HepG2 (cell line): ENCODE results near the gene PXK. TPM values are rescaled to one million over a fixed set of nuclear protein-coding genes. Genes with fewer than 3 reads are reported as not detected.

Experiments used
- ATAC-seq: fragments of 200-7000 bp; cut with Tn5 transposase; 3 replicates; pipeline ENCODE4 v1.9.1; 2020; ENCODE audit warnings: mild to moderate bottlenecking, moderate library complexity
- BruUV-seq: library from RNA; stranded (reverse); fragments of 400-500 nt; replicated peaks from 2 replicates; lab custom pipeline; 2021; lab: Mats Ljungman, UMichigan
- CTCF ChIA-PET: fragments of 300-600 bp; formaldehyde crosslinking; extraction: SDS; loops from one replicate; lab custom pipeline; 2021; ENCODE audit warnings: low total read pairs, inconsistent platforms, low intra/inter-chr PET ratio; lab: Yijun Ruan, JAX
- POLR2A ChIA-PET: fragments of 350-600 bp; sonication (Branson Sonifier 250); formaldehyde crosslinking; loops from one replicate; lab custom pipeline; 2020; ENCODE audit warnings: antibody characterized with exemption, inconsistent platforms; lab: Yijun Ruan, JAX
- DNase-seq: peaks from one replicate; pipeline ENCODE4 v3.0.0-alpha.2; 2015; ENCODE audit warnings: low spot score
- FAIRE-seq: peaks from 3 replicates; lab custom pipeline; 2011; peaks lifted over from hg19 to GRCh38; lab: Jason Lieb, UNC
- H2AFZ ChIP-seq: one replicate; pipeline ENCODE4 v1.6.1; 2011; ENCODE audit warnings: low read length, inconsistent platforms
- H3K27ac ChIP-seq: fragments of 300-600 bp; 3 replicates; pipeline ENCODE4 v1.8.0; 2011; ENCODE audit warnings: mixed run types, mild to moderate bottlenecking, mixed read lengths, low read length, inconsistent platforms; ENCODE audit not compliant: insufficient read depth; ENCODE audit errors: extremely low read length
- H3K27me3 ChIP-seq, 2 experiments: fragments of 200-600 bp in 1 of 2; 2 replicates in 1 of 2; 3 replicates in 1 of 2; pipeline versions ENCODE4 v1.6.0 to v1.8.0; 2011; ENCODE audit warnings: low read length in 2 of 2, mild to moderate bottlenecking in 2 of 2, moderate library complexity in 2 of 2, inconsistent platforms in 1 of 2; ENCODE audit not compliant: insufficient read depth in 2 of 2, control insufficient read depth in 1 of 2
- H3K36me3 ChIP-seq, 2 experiments: fragments of 200-600 bp in 1 of 2; replicated peaks in 1 of 2; 2 replicates in 1 of 2; 3 replicates in 1 of 2; pipeline versions ENCODE4 v1.5.1 to v1.8.0; 2011; ENCODE audit warnings: low read length in 2 of 2, inconsistent platforms in 1 of 2; ENCODE audit not compliant: insufficient read depth in 2 of 2, control insufficient read depth in 1 of 2
- H3K4me1 ChIP-seq: 2 replicates; pipeline ENCODE4 v1.5.1; 2012; ENCODE audit warnings: low read length, inconsistent platforms; ENCODE audit not compliant: insufficient read depth
- H3K4me2 ChIP-seq: 2 replicates; pipeline ENCODE4 v1.6.0; 2011; ENCODE audit warnings: low read depth, low read length, inconsistent platforms
- H3K4me3 ChIP-seq, 3 experiments: fragments of 200-600 bp in 1 of 3; sonication (generic), shearing (Covaris generic) in 1 of 3; replicated peaks in 1 of 3; 2 replicates each; pipeline ENCODE4 v1.5.1; 2011 to 2016; ENCODE audit warnings: low read length in 3 of 3, inconsistent platforms in 2 of 3, low read depth in 2 of 3, mild to moderate bottlenecking in 2 of 3, control low read depth in 1 of 3, mixed read lengths in 1 of 3; ENCODE audit not compliant: insufficient read depth in 1 of 3
- H3K79me2 ChIP-seq: one replicate; pipeline ENCODE4 v1.6.1; 2011; ENCODE audit warnings: low read length, inconsistent platforms; ENCODE audit not compliant: insufficient read depth
- H3K9ac ChIP-seq: 2 replicates; pipeline ENCODE4 v1.6.0; 2011; ENCODE audit warnings: mild to moderate bottlenecking, low read depth, low read length, inconsistent platforms; ENCODE audit not compliant: insufficient read depth
- H3K9me3 ChIP-seq: 2 replicates; pipeline ENCODE4 v1.5.1; 2012; ENCODE audit warnings: mild to moderate bottlenecking, low read length
- H4K20me1 ChIP-seq: 2 replicates; pipeline ENCODE4 v1.6.0; 2011; ENCODE audit warnings: inconsistent platforms, mild to moderate bottlenecking, low read length, moderate library complexity; ENCODE audit not compliant: insufficient read depth
- AFF4 ChIP-seq: sonication (generic); formaldehyde crosslinking; IDR thresholded peaks from 2 replicates; pipeline ENCODE4 v1.4.0; 2020; ENCODE audit warnings: missing genetic modification reagents
- CERS6 ChIP-seq: sonication (generic); formaldehyde crosslinking; IDR thresholded peaks from 2 replicates; pipeline ENCODE4 v1.5.0; 2020; ENCODE audit warnings: missing genetic modification reagents
- POLR2A ChIP-seq, 2 experiments: IDR thresholded peaks; 2 replicates each; pipeline ENCODE4 v1.6.1; 2011; ENCODE audit warnings: low read depth in 2 of 2, low read length in 2 of 2, mild to moderate bottlenecking in 1 of 2, moderate library complexity in 1 of 2; ENCODE audit not compliant: insufficient read depth in 1 of 2
- POLR2G ChIP-seq: fragments of 200-400 bp; formaldehyde crosslinking; IDR thresholded peaks from 2 replicates; pipeline ENCODE4 v1.6.1; 2018; ENCODE audit warnings: mild to moderate bottlenecking, low read depth, low read length, moderate library complexity
- RBM22 ChIP-seq: fragments of 200-400 bp; formaldehyde crosslinking; optimal IDR thresholded peaks from 2 replicates; pipeline ENCODE3; 2017; ENCODE audit warnings: mild to moderate bottlenecking, low read length, moderate library complexity
- RNF219 ChIP-seq: sonication (generic); formaldehyde crosslinking; IDR thresholded peaks from 2 replicates; pipeline ENCODE4 v1.5.0; 2020; ENCODE audit warnings: mild to moderate bottlenecking, missing genetic modification reagents
- SPEN ChIP-seq: sonication (generic); formaldehyde crosslinking; IDR thresholded peaks from 2 replicates; pipeline ENCODE4 v1.5.1; 2020; ENCODE audit warnings: low read depth, mild to moderate bottlenecking, missing genetic modification reagents
- STAG1 ChIP-seq: sonication (generic); formaldehyde crosslinking; IDR thresholded peaks from 2 replicates; pipeline ENCODE4 v1.4.0; 2020; ENCODE audit warnings: missing genetic modification reagents
- TFDP2 ChIP-seq: sonication (generic); formaldehyde crosslinking; IDR thresholded peaks from 2 replicates; pipeline ENCODE4 v1.4.0; 2020; ENCODE audit warnings: missing genetic modification reagents
- ZNF138 ChIP-seq: sonication (generic); formaldehyde crosslinking; IDR thresholded peaks from 2 replicates; pipeline ENCODE4 v1.5.0; 2020; ENCODE audit warnings: mild to moderate bottlenecking, low read depth, missing genetic modification reagents
- ZNF883 ChIP-seq: sonication (generic); formaldehyde crosslinking; IDR thresholded peaks from 2 replicates; pipeline ENCODE4 v1.5.1; 2020; ENCODE audit warnings: mild to moderate bottlenecking, missing genetic modification reagents; ENCODE audit errors: not compliant biosample characterization
- WGBS: methylation state at CpG from one replicate; pipeline ENCODE4 v1.1.6; 2017; ENCODE audit warnings: low lambda C conversion rate; 5-methylcytosine and 5-hydroxymethylcytosine counted together
- in situ Hi-C: cut with HindIII; loops from 2 replicates; pipeline ENCODE4 v1.10.0; 2017; ENCODE audit warnings: low pct_unique_long_range_greater_than_20kb; ENCODE audit not compliant: extremely low pct_ligation_motif_present
- intact Hi-C: fragments of 100-400 bp; cut with micrococcal nuclease; formaldehyde crosslinking; loops from one replicate; pipeline ENCODE4 v1.10.0; 2022; ENCODE audit not compliant: unreplicated experiment
- polyA plus RNA-seq, 8 experiments: library from polyadenylated mRNA; depleted of rRNA in 3 of 8; stranded (reverse) in 7 of 8; unstranded in 1 of 8; fragments of >200 nt; fragmentation: Illumina TruSeq in 4 of 8; extraction: Trizol in 4 of 8; gene quantifications; 2 replicates each; pipeline versions ENCODE4 v1.2.1 to v1.2.3, GENCODE V29; 2011 to 2016; ENCODE audit warnings: low read depth in 4 of 8, missing spikeins in 1 of 8, mixed read lengths in 1 of 8; ENCODE audit not compliant: insufficient read depth in 1 of 8
- total RNA-seq, 5 experiments: library from RNA; depleted of rRNA; stranded (reverse); fragments of >200 nt; fragmentation: Illumina TruSeq; extraction: Trizol; gene quantifications; 2 replicates each; pipeline ENCODE4 v1.2.3, GENCODE V29; 2016; ENCODE audit warnings: low read depth in 1 of 5

PXK gene
- total and polyA plus RNA-seq, 2 of the 13 experiments (the other 11 are each of a cell fraction or from before 2014, with no cell fraction given), result 6.4 to 18.6 TPM

GRCh38 chr3:58421004-58421403, 88.3 kb downstream of the PXK start (continued):
- no peak for TF ChIP-seq AFF4 (CRISPR knock-in tag)
- TF ChIP-seq ZNF883 (CRISPR knock-in tag), result no peak
- TF ChIP-seq RNF219 (CRISPR knock-in tag), result no peak
- TF ChIP-seq RBM22, result no peak
- TF ChIP-seq, all 625 proteins: peak for 0

GRCh38 chr3:58422756-58423325, 90.1 kb downstream of the PXK start:
- no TSS peak for BruUV-seq
- Histone ChIP-seq H2AFZ (no peak overlapping the region), H3K9me3 (no peaks in the 10 kb centered on the region), H3K79me2 (no peaks in the 10 kb centered on the region), H3K27me3 (no peaks in the 10 kb centered on the region), H3K36me3 (peaks cover 9 to 28% of the 10 kb centered on the region in 2 experiments), H3K27ac (no peak overlapping the region), H3K9ac (no peak overlapping the region), H3K4me2 (no peak overlapping the region), H3K4me3 (no peak overlapping the region), H3K4me1 (peaks cover 21% of the 10 kb centered on the region), H4K20me1 (no peaks in the 10 kb centered on the region)
- CTCF ChIA-PET, result interaction anchor here (1.3 to 1.4 kb wide), 2 partner anchors 110 to 207 kb away, joined by 3 to 11 read pairs; no protein-coding TSS in a partner anchor
- ATAC-seq (peak; percentile 73), FAIRE-seq (peak; percentile 56), DNase-seq (peak; percentile 40)
- intact Hi-C loops (loop anchor here (5.0 kb wide), 1 partner anchor 114 kb away; the partner anchor contains the start of gene ACOX2), in situ Hi-C loops (no loop called here)
- POLR2A ChIA-PET, result interaction anchor here (1.0 kb wide), 1 partner anchor 30 kb away, joined by 3 read pairs; no protein-coding TSS in a partner anchor
- WGBS, result 73% methylated on average over 3 of the region's 8 CpGs
- no peak for TF ChIP-seq SPEN (CRISPR knock-in tag)
- peak in 1 of 2 experiments; percentile 23; a peak in 2 of 4 replicates for TF ChIP-seq POLR2A (IDR thresholded peaks at IDR 0.05; ENCODE audit: insufficient read depth in 1 of 2, low read depth in 2 of 2, low read length in 2 of 2)
- 0 out of 2 replicates have a peak, but pooled peaks have one; percentile 15 for TF ChIP-seq POLR2G
- peak; percentile 64 for TF ChIP-seq STAG1 (CRISPR knock-in tag)
- no peak for TF ChIP-seq TFDP2
- TF ChIP-seq RNF219 (CRISPR knock-in tag), result no peak
- TF ChIP-seq CERS6 (CRISPR knock-in tag), result no peak
- TF ChIP-seq ZNF138 (CRISPR knock-in tag), result no peak
